K562 (cell line): Measurements from ENCODE around the gene LRRC57. TPM values are rescaled to one million over a fixed set of nuclear protein-coding genes. Genes with fewer than 3 reads are reported as not detected.

Experiments used
- FOSL1 ChIP-seq: fragments of 200-800 bp; sonication (Bioruptor generic); conservative IDR thresholded peaks from 2 replicates; pipeline ENCODE4 v1.6.1; 2016; ENCODE audit warnings: missing genetic modification characterization, missing compliant biosample characterization
- HMG20B ChIP-seq: fragments of 250-450 bp; sonication (Bioruptor Pico); IDR thresholded peaks from 2 replicates; pipeline ENCODE4 v1.5.0; 2021; ENCODE audit warnings: mild to moderate bottlenecking
- RREB1 ChIP-seq: fragments of 250-450 bp; sonication (Bioruptor Pico); IDR thresholded peaks from 2 replicates; pipeline ENCODE4 v1.4.0; 2020
- SMARCE1 ChIP-seq: fragments of 450-650 bp; IDR thresholded peaks from 2 replicates; pipeline ENCODE4 v1.7.1; 2016; ENCODE audit warnings: mild to moderate bottlenecking
- TBP ChIP-seq: optimal IDR thresholded peaks from 2 replicates; pipeline ENCODE3; 2011; ENCODE audit warnings: low read depth, low read length, improper control_type of control experiment
- THAP12 ChIP-seq: fragments of 250-450 bp; sonication (Bioruptor Pico); IDR thresholded peaks from 2 replicates; pipeline ENCODE4 v1.9.0; 2021; ENCODE audit warnings: mild to moderate bottlenecking, inconsistent platforms
- TRIM25 ChIP-seq: fragments of 450-650 bp; IDR thresholded peaks from 2 replicates; pipeline ENCODE4 v1.7.0; 2016; ENCODE audit warnings: borderline replicate concordance
- ZNF449 ChIP-seq: fragments of 250-450 bp; sonication (Bioruptor Pico); IDR thresholded peaks from 2 replicates; pipeline ENCODE4 v1.8.0; 2022; ENCODE audit warnings: moderate library complexity, mild to moderate bottlenecking, inconsistent platforms
- ZNF639 ChIP-seq, 2 experiments: fragments of 200-800 bp in 1 of 2; sonication (Bioruptor generic) in 1 of 2; sonication (generic) in 1 of 2; formaldehyde crosslinking in 1 of 2; IDR thresholded peaks in 1 of 2; conservative IDR thresholded peaks in 1 of 2; 2 replicates each; pipeline versions ENCODE4 v1.5.0 to v1.6.1; 2016 to 2020; ENCODE audit warnings: missing compliant biosample characterization in 1 of 2, missing genetic modification characterization in 1 of 2, missing genetic modification reagents in 1 of 2
- polyA plus RNA-seq, 8 experiments: library from polyadenylated mRNA; depleted of rRNA in 4 of 8; stranded (reverse) in 5 of 8; unstranded in 3 of 8; fragments of >200 nt; fragmentation: Nextera tagmentation in 2 of 8; fragmentation: Illumina TruSeq in 1 of 8; extraction: Ambion mirVana in 2 of 8; extraction: Trizol in 1 of 8; gene quantifications; 2 replicates each; pipeline versions ENCODE4 v1.2.1 to v1.2.3, GENCODE V29; 2011 to 2014; ENCODE audit warnings: inconsistent platforms in 1 of 8, missing spikeins in 1 of 8
- total RNA-seq, 7 experiments: library from RNA; depleted of rRNA in 6 of 7; stranded (reverse); fragments of >200 nt in 6 of 7; fragmentation: Illumina TruSeq in 2 of 7; extraction: Trizol in 2 of 7; gene quantifications; 2 replicates each; pipeline versions ENCODE4 v1.2.1 to v1.2.3, GENCODE V29; 2011 to 2021; ENCODE audit warnings: low replicate concordance in 1 of 7

LRRC57 gene
- total and polyA plus RNA-seq, 9 of the 15 experiments (the other 6 are each of a cell fraction or from before 2014, with no cell fraction given) = 3.9 to 20.4 (median 14.8) TPM

- TF ChIP-seq ZNF449 (no peak), HMG20B (CRISPR knock-in tag) (no peak), TBP (peak; percentile 85), FOSL1 (tag) (peak; percentile 37; the same call in 1 of the 2 replicates), ZNF639 (CRISPR knock-in tag; conservative IDR thresholded peaks at IDR 0.05 in 1 of 2, IDR thresholded peaks at IDR 0.05 in 1 of 2) (peak in 1 of 2 experiments; percentile 63; a peak in 1 of 4 replicates), THAP12 (CRISPR knock-in tag) (0 out of 2 replicates have a peak, but pooled peaks have one; percentile 17), TRIM25 (no peak), RREB1 (CRISPR knock-in tag) (peak; percentile 87; the same call in 1 of the 2 replicates), SMARCE1 (no peak)
Observed at GRCh38 chr15:42548249-42549031, at the start of gene LRRC57, which contains the start of gene HAUS2 (continued).
